Natural killer cell (primary cell): ENCODE measurements around the gene NID2. TPM values are rescaled to one million over a fixed set of nuclear protein-coding genes. Genes with fewer than 3 reads are reported as not detected.

Experiments
- ATAC-seq, 3 donors: fragments of 150-1000 bp in 2 of 3; fragments of 200-7000 bp in 1 of 3; cut with Tn5 transposase; 1 replicate in 1 of 3; 2 replicates in 2 of 3; pipeline ENCODE4 v1.10.0; 2021; ENCODE audit warnings: mild to moderate bottlenecking in 2 of 3, moderate library complexity in 2 of 3
- DNase-seq, 2 donors: peaks; one replicate each; pipeline versions ENCODE4 v3.0.0 to v3.0.0-alpha.2; 2013 to 2021; ENCODE audit warnings: mixed read lengths in 1 of 2
- H3K27ac ChIP-seq: one replicate; pipeline ENCODE4 v1.5.1; 2013; ENCODE audit warnings: mild to moderate bottlenecking, low read length
- H3K27me3 ChIP-seq: one replicate; pipeline ENCODE4 v1.6.1; 2013; ENCODE audit warnings: low read length; ENCODE audit not compliant: control insufficient read depth, insufficient read depth
- H3K36me3 ChIP-seq: one replicate; pipeline ENCODE4 v1.6.1; 2013; ENCODE audit warnings: low read length; ENCODE audit not compliant: control insufficient read depth, insufficient read depth
- H3K4me1 ChIP-seq: one replicate; pipeline ENCODE4 v1.6.1; 2013; ENCODE audit warnings: low read length; ENCODE audit not compliant: control insufficient read depth, insufficient read depth
- H3K4me3 ChIP-seq: one replicate; pipeline ENCODE4 v1.5.1; 2013; ENCODE audit warnings: low read length
- H3K9me3 ChIP-seq: one replicate; pipeline ENCODE4 v1.6.1; 2013; ENCODE audit warnings: low read length; ENCODE audit not compliant: control insufficient read depth, insufficient read depth
- H3K27ac Mint-ChIP-seq, 2 donors: one replicate each; pipeline ENCODE4 v1.8.0; 2022; ENCODE audit warnings: mild to moderate bottlenecking in 2 of 2, mixed read lengths in 2 of 2, moderate library complexity in 1 of 2
- H3K27me3 Mint-ChIP-seq, 2 donors: one replicate each; pipeline ENCODE4 v1.8.0; 2022; ENCODE audit warnings: low read depth in 2 of 2, mixed read lengths in 2 of 2
- H3K36me3 Mint-ChIP-seq: one replicate; pipeline ENCODE4 v1.8.0; 2022; ENCODE audit warnings: mixed read lengths
- H3K4me1 Mint-ChIP-seq, 2 donors: one replicate each; pipeline ENCODE4 v1.8.0; 2022; ENCODE audit warnings: mixed read lengths in 2 of 2
- H3K4me3 Mint-ChIP-seq: one replicate; pipeline ENCODE4 v1.8.0; 2022; ENCODE audit warnings: mild to moderate bottlenecking, moderate library complexity, mixed read lengths
- H3K9me3 Mint-ChIP-seq, 2 donors: one replicate each; pipeline ENCODE4 v1.8.0; 2022; ENCODE audit warnings: mixed read lengths in 2 of 2
- CTCF ChIP-seq: fragments of 200-600 bp; IDR thresholded peaks from one replicate; pipeline ENCODE4 v1.8.0; 2022; ENCODE audit warnings: antibody characterized with exemption
- WGBS: methylation state at CpG from one replicate; pipeline ENCODE4 v1.1.7; 2013; ENCODE audit warnings: missing lambda C conversion rate; ENCODE audit not compliant: insufficient coverage; 5-methylcytosine and 5-hydroxymethylcytosine counted together
- intact Hi-C: fragments of 100-400 bp; cut with micrococcal nuclease; formaldehyde crosslinking; loops from one replicate; pipeline ENCODE4 v1.14.2; 2022
- total RNA-seq, 4 donors: library from RNA; stranded (reverse); fragments of 120-200 nt in 1 of 4; gene quantifications; one replicate each; pipeline versions ENCODE4 v1.2.3 to v1.2.4, GENCODE V29; 2013 to 2022

NID2 gene
- total RNA-seq, 3 donors from 2014 or later (not counting 1 experiment from before 2014, with no cell fraction given) = 0.36 to 0.80 (median 0.40) TPM

GRCh38 chr14:51998348-51998747, 70.5 kb downstream of the NID2 start:
- Histone ChIP-seq H3K9me3 (no peaks in the 10 kb centered on the region), H3K36me3 (peaks cover 90% of the 10 kb centered on the region), H3K27ac (no peak overlapping the region), H3K4me1 (no peaks in the 10 kb centered on the region), H3K27me3 (no peaks in the 10 kb centered on the region), H3K4me3 (no peak overlapping the region)
- peaks cover 7 to 10% of the 10 kb centered on the region in 2 donors for H3K4me1 Mint-ChIP-seq
- no peaks in the 10 kb centered on the region for H3K36me3 Mint-ChIP-seq
- no peak for ATAC-seq
- H3K4me3 Mint-ChIP-seq = no peak overlapping the region
- H3K27me3 Mint-ChIP-seq = no peaks in the 10 kb centered on the region
- H3K27ac Mint-ChIP-seq = no peak overlapping the region
- no peak for DNase-seq
- TF ChIP-seq CTCF = no peak
- intact Hi-C loops = no loop called here
- H3K9me3 Mint-ChIP-seq = no peaks in the 10 kb centered on the region

GRCh38 chr14:51996148-51996746, 72.6 kb downstream of the NID2 start:
- WGBS = 22% methylated on average over 2 of the region's 4 CpGs
- Mint-ChIP-seq H3K27ac (peak overlapping the region in 1 of 2 donors; percentile 68), H3K4me3 (no peak overlapping the region)

GRCh38 chr14:51993285-51993920, 75.5 kb downstream of the NID2 start:
- Mint-ChIP-seq H3K9me3 (no peaks in the 10 kb centered on the region), H3K36me3 (no peaks in the 10 kb centered on the region), H3K27ac (no peak overlapping the region), H3K27me3 (no peaks in the 10 kb centered on the region), H3K4me3 (no peak overlapping the region), H3K4me1 (peaks cover 20 to 24% of the 10 kb centered on the region in 2 donors)
- Histone ChIP-seq H3K9me3 (no peaks in the 10 kb centered on the region), H3K27ac (no peak overlapping the region), H3K36me3 (peaks cover 63% of the 10 kb centered on the region), H3K4me3 (no peak overlapping the region), H3K27me3 (no peaks in the 10 kb centered on the region), H3K4me1 (peaks cover 7% of the 10 kb centered on the region)
- TF ChIP-seq CTCF = no peak
- DNase-seq (no peak), ATAC-seq (no peak)
- 68% methylated on average over 2 of the region's 3 CpGs for WGBS
- intact Hi-C loops = no loop called here

More at GRCh38 chr14:51996148-51996746, 72.6 kb downstream of the NID2 start:
- Histone ChIP-seq H3K4me3 (no peak overlapping the region), H3K27ac (no peak overlapping the region), H3K4me1 (no peaks in the 10 kb centered on the region), H3K27me3 (no peaks in the 10 kb centered on the region), H3K9me3 (no peaks in the 10 kb centered on the region), H3K36me3 (peaks cover 87% of the 10 kb centered on the region)
- Mint-ChIP-seq H3K36me3 (no peaks in the 10 kb centered on the region), H3K27me3 (no peaks in the 10 kb centered on the region), H3K9me3 (no peaks in the 10 kb centered on the region), H3K4me1 (peaks cover 7 to 10% of the 10 kb centered on the region in 2 donors)
- intact Hi-C loops = loop anchor here (1.0 to 2.0 kb wide), 2 partner anchors 135 to 477 kb away; no protein-coding TSS in a partner anchor
- peak in 1 of 2 donors; percentile 72 for DNase-seq
- peak in 2 of 3 donors; percentile 50 to 57 for ATAC-seq
- TF ChIP-seq CTCF = peak; percentile 86
